NAMALWA (cell line): ENCODE data around the gene KRTAP5-4.
A peak's percentile ranks its signal among the peaks of the same experiment; 100 is the strongest.

Experiments used
- DNase-seq: peaks from one replicate; pipeline ENCODE4 v3.0.0-alpha.2; 2015; ENCODE audit warnings: low spot score

Gene KRTAP5-4

DNA sequence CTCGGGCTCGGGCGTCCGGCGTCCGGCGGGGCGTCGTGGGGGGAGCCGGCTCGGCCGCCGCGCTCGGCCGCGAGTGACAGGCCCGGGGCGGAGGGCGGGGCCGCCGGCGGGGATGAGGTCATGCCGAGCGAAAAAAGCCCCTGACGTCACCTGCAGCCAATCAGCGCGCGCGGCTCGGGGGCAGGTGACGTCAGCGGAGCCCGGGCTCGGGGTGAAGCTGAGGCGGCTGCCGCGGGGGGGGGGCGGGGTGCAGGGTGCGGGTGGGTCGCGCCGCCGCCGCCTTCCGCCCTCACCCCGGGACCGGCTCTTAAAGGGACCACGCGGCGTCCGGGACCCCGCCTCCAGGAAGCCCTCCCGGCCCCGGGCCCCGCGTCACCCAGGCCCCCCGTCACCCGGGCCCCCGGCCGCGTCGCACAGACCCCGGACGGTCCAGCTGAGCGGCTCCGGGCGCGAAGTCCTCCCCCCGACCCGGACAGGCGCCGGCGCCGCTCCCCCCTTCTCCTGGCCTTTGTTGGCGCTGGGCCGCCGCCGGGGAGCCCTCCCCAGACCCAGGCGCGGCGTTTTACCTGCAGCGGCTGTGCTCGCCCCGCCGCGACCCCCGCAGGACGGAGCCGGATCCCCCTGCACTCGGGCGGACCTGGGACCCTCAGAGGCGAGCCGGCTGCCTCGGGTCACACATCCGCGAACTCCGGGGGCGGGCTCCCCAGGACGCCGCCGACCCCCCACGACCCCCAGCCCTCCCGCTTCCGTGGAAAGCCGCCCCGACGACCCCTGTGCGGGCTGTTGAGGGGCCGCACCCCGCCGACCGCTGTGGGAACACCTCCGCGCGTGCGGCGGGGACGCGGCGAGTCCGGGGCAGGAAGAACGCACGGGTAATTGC is 49.5 kb downstream of the KRTAP5-4 start, which contains the start of gene DUSP8:
Gene DUSP8 (minus strand): TSS at position 75 of the 880 bp plus-strand sequence. CDS start 6,445 bp downstream, outside the sequence.
- peak; percentile 43 for DNase-seq

DNA sequence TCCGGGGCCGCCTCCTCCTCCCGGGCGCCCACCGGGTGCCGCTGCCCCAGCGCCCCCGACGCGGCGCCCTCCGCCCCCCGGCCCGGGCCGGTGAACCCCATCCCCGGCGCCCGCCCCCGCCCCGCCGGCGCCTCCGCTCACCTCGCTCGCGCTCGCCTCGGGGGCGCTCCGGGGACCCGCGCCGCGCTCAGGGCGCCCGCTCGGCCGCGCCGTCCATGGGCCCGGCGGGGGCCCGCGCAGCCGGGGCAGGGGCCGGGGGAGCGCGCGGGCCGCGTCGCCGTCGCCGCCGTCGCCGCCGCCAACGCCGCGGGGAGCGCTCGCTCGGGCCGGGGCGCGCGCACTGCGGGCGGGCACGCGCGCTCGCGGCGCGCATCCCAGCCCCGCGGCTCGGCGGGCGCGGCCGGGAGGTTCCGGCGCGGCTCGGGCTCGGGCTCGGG is 50.2 kb downstream of the KRTAP5-4 start:
- DNase-seq = no peak
